Activated T-cell treated with anti-CD3 and anti-CD28 coated beads, Interleukin-2, amount 50 U/mL, for 4 hours (primary cell): ENCODE data around the gene DDX47. TPM values are rescaled to one million over a fixed set of nuclear protein-coding genes. Genes with fewer than 3 reads are reported as not detected.
"Not testable (repeated sequence)": the region's sequence is repeated elsewhere in the genome, so short reads cannot be mapped to it uniquely, and the experiment has no call there.

Experiments
- ATAC-seq, 2 donors: fragments of 200-7000 bp; cut with Tn5 transposase; one replicate each; pipeline ENCODE4 v1.10.0; 2021
- DNase-seq: peaks from one replicate; pipeline ENCODE4 v3.0.0-alpha.2; 2020
- H3K27me3 Mint-ChIP-seq: one replicate; pipeline ENCODE4 v1.8.0; 2021; ENCODE audit warnings: low read depth, mixed read lengths
- H3K36me3 Mint-ChIP-seq: one replicate; pipeline ENCODE4 v1.8.0; 2022; ENCODE audit warnings: mixed read lengths; ENCODE audit not compliant: insufficient read depth
- H3K4me1 Mint-ChIP-seq: one replicate; pipeline ENCODE4 v1.8.0; 2021; ENCODE audit warnings: low read depth, mixed read lengths
- H3K4me3 Mint-ChIP-seq: one replicate; pipeline ENCODE4 v1.8.0; 2021; ENCODE audit warnings: mild to moderate bottlenecking, moderate library complexity, mixed read lengths
- H3K9me3 Mint-ChIP-seq: one replicate; pipeline ENCODE4 v1.8.0; 2021; ENCODE audit warnings: mixed read lengths
- total RNA-seq, 3 donors: library from RNA; stranded (reverse); gene quantifications; one replicate each; pipeline ENCODE4 v1.2.1, GENCODE V29; 2021

Gene DDX47
- total RNA-seq, 3 donors from 2014 or later, result 128 to 141 (median 137) TPM

DNA sequence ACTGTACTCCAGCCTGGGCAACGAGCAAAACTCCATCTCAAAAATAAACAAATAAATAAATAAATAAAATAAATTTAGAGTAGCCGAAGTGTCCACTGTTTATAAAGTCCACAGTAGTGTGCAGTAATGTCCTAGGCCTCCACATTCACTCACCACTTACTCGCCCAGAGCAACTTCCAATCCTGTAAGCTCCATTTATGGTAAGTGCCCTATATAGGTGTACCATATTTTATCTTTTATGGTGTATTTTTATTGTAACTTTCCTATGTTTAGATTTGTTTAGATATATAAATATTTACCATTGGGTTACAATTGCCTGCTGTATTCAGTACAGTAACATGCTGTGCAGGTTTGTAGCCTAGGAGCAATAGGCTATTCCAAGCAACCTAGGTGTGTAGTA is 40.3 kb downstream of the DDX47 start:
- H3K27me3 Mint-ChIP-seq, result no peaks in the 10 kb centered on the region
- no peak for DNase-seq
- H3K36me3 Mint-ChIP-seq, result peaks cover 9% of the 10 kb centered on the region
- no peak overlapping the region for H3K4me3 Mint-ChIP-seq
- peaks cover 4% of the 10 kb centered on the region for H3K9me3 Mint-ChIP-seq
- no peak for ATAC-seq
- no peaks in the 10 kb centered on the region for H3K4me1 Mint-ChIP-seq

DNA sequence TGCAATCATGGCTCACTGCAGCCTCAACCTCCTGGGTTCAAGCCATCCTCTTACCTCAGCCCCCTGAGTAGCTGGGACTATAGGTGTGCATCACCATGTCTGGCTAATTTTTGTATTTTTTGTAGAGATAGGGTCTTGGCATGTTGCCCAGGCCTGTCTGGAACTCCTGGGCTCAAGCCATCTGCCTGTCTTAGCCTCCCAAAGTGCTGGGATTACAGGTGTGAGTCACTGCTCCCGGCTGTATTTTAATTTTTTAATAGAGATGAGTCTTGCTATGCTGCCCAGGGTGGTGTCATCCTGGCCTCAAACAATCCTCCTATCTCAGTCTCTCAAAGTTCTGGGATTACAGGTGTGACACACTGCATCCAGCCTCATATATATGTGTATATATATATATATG is 46.5 kb downstream of the DDX47 start:
- Mint-ChIP-seq H3K4me1 (no peaks in the 10 kb centered on the region), H3K27me3 (no peaks in the 10 kb centered on the region), H3K9me3 (no peaks in the 10 kb centered on the region), H3K4me3 (no peak overlapping the region), H3K36me3 (peaks cover 11% of the 10 kb centered on the region)
- DNase-seq, result no peak
- ATAC-seq, result no peak

DNA sequence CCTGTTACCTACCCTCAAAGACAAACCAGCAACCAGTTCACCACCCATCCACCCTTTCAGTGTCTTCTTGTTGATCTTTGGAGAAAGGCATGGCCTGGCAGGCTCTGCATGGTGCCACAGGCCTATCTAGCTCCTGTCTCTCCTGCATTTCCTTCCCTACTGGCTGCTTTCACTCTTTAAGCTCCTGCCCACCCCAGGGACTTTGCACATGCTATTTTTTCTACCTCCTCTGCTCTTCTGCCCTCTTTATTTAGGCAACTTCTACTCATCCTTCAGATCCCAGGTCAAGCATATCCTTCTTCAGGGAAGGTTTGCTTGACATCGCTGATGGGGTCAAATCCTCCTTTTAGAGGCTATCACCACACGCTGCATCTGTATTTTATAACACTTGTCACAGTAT is 51.1 kb downstream of the DDX47 start:
- ATAC-seq (no peak), DNase-seq (no peak)
- no peaks in the 10 kb centered on the region for H3K9me3 Mint-ChIP-seq
- H3K4me3 Mint-ChIP-seq, result no peak overlapping the region
- no peaks in the 10 kb centered on the region for H3K27me3 Mint-ChIP-seq
- no peaks in the 10 kb centered on the region for H3K4me1 Mint-ChIP-seq
- peaks cover 7% of the 10 kb centered on the region for H3K36me3 Mint-ChIP-seq

DNA sequence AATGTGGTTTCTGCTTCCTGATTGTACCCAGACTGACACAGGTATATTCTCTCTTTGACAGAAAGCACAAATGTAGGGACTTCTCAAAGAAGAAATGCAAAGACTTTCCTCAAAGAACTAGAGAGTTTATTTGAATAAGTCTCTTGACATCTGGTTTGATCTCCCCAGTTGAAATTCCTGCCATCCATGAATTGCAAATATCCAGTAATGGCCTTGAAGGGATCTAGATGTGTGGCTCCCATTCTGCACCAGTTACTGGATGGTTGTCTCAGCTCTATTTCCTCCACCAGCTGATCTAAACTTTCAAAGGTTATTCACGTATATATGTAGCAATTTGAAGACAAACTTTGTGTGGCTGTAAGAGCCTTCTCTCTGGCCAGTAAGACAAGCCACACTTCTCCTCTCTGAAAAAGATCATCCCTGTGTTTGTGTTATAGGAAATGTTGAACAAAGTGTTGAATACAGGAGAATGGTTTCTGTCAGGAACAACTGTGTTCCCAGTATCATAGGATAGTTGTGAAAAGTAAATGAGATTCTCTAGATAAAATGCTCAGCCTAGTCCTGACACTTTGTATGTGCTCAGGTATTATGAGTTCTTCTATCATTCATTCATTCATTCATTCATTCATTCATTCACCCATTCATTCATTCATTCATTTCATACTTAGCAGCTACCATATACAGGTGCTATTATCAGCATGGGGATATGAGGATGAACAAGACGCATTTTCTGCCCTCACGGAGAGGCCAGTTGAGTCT is 55.5 kb downstream of the DDX47 start:
- peaks cover 1% of the 10 kb centered on the region for H3K4me1 Mint-ChIP-seq
- H3K27me3 Mint-ChIP-seq, result no peaks in the 10 kb centered on the region
- peaks cover 6% of the 10 kb centered on the region for H3K36me3 Mint-ChIP-seq
- H3K4me3 Mint-ChIP-seq, result no peak overlapping the region
- H3K9me3 Mint-ChIP-seq, result no peaks in the 10 kb centered on the region
- ATAC-seq (no peak), DNase-seq (no peak)

DNA sequence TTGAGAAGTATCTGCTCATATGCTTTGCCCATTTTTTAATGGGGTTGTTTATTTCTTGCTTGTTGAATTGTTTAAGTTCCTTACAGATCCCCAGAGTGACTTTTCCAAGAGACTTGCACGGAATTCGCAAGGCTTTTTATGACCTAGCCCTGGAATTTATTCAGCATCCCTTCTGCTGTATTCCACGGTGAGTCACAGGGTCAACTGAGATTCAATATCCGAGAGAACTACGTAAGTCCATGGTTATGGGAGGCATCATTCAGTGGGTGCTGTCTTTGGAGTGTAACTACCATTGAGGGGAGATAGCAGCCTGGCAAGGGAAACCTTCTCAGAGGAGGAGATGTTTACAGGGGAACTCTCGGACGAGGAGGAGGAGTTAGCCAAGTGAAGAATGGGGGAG is 57.3 kb downstream of the DDX47 start:
- H3K4me3 Mint-ChIP-seq, result no peak overlapping the region

DNA sequence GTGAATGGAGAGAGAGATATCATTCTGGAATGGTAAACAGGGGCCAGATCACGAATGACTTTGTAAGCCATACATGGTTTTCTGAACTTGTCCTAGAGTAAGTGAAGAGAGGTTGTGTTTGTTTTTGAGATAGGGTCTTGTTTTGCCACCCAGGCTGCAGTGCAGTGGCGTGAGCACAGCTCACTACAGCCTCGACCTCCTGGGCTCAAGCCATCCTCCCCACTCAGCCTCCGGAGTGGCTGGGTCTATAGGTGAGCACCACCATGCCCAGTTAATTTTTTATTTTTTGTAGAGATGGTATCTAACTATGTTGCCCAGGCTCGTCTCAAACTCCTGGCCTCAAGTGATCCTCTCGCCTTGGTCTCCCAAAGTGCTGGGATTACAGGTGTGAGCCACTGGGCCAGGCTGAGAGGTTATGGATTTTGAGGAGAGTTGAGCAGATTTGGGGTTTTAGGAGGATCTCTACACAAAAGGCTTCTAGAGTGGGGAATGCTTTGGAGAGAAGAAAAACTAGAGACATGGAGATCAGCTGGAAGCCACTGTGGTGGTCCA is 58.5 kb downstream of the DDX47 start:
- DNase-seq (no peak), ATAC-seq (no peak)
- peaks cover 3% of the 10 kb centered on the region for H3K36me3 Mint-ChIP-seq
- no peak overlapping the region for H3K4me3 Mint-ChIP-seq
- no peaks in the 10 kb centered on the region for H3K9me3 Mint-ChIP-seq
- H3K4me1 Mint-ChIP-seq, result peaks cover 1% of the 10 kb centered on the region
- no peaks in the 10 kb centered on the region for H3K27me3 Mint-ChIP-seq

More for the DNA sequence above, 57.3 kb downstream of the DDX47 start:
- H3K27me3 Mint-ChIP-seq, result no peaks in the 10 kb centered on the region
- peaks cover 1% of the 10 kb centered on the region for H3K4me1 Mint-ChIP-seq
- ATAC-seq, result no peak
- DNase-seq, result no peak
- H3K36me3 Mint-ChIP-seq, result peaks cover 3% of the 10 kb centered on the region
- no peaks in the 10 kb centered on the region for H3K9me3 Mint-ChIP-seq

DNA sequence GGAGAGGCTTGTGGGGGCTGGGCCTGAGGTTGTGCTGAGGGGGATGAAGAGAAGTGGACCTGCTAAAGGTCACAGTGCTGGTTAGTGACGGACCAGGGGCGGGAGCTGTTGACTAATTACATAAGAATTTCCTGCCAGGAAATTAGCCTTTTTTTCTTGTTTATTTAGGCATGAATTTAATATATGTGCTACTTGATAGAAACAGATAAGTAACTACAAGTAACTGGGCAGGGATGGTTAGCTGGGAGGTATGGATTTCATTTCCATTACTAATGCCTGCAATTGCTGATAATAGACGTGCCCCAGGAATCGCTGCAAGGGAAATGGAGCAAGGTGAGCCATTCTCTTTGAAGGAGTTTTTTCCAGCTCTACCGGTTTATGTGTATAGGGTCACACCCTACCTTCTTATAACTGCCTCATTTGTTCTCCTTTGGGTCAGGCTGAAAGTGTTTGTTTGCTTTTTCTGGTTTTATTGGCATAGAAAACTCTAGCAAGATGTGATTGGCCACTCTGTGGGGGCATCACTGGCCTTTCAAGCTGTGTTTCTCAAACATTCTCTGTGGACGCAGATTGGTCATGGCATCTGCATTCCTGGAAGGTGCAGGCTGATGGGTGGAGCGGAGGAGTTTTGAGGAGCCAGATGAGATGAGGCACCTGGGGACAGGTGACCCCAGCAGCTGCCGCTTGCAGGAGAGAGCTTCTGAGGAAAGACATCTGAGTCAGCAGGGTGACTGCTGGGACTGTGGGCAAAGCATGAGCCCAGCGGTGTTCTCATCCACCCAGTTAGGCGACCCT is 59.2 kb downstream of the DDX47 start:
- ATAC-seq (no peak), DNase-seq (no peak)
- Mint-ChIP-seq H3K4me1 (peaks cover 1% of the 10 kb centered on the region), H3K36me3 (peaks cover 3% of the 10 kb centered on the region), H3K4me3 (no peak overlapping the region), H3K9me3 (no peaks in the 10 kb centered on the region), H3K27me3 (no peaks in the 10 kb centered on the region)

DNA sequence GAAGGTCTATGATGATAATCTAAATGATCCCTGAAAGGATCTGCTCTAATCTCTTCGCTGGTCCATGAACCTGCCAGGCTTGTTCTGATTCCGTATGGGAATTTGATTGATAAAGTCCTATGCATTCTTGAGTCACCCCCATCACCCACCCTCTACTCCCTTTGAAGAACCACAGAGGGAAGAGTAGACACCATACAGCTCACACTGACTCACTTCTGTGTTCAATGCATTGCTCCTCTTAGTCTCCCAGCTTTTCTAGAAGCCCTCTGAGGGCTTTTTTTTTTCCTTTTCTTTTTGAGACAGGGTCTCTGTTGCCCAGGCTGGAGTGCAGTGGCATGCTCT is 59.8 kb downstream of the DDX47 start:
- DNase-seq (no peak), ATAC-seq (no peak)
- Mint-ChIP-seq H3K4me3 (no peak overlapping the region), H3K27me3 (no peaks in the 10 kb centered on the region), H3K36me3 (peaks cover 3% of the 10 kb centered on the region), H3K4me1 (peaks cover 1% of the 10 kb centered on the region), H3K9me3 (no peaks in the 10 kb centered on the region)

DNA sequence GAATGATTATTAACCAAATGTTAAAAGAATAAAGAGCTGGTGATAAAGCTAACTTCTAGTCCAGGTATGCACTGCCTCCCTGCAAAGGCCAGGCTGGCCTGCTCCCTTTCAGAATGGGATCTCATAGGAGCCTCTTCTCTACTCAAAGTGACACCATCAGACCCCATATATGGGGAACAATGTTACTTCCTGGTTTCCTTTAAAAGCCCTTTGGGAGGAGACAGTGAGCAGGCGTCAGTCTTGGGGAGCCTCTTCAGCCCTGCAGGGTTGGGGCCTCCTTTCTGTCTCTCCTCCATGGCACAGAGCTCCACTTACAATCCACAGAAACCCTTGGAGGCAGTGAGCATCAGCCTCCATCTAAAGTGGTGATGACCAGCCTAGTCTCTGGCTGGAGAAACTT is 60.9 kb downstream of the DDX47 start:
- peaks cover 1% of the 10 kb centered on the region for H3K4me1 Mint-ChIP-seq
- no peak for DNase-seq
- H3K4me3 Mint-ChIP-seq, result no peak overlapping the region
- H3K9me3 Mint-ChIP-seq, result no peaks in the 10 kb centered on the region
- H3K36me3 Mint-ChIP-seq, result peaks cover 3% of the 10 kb centered on the region
- no peak for ATAC-seq
- H3K27me3 Mint-ChIP-seq, result no peaks in the 10 kb centered on the region

DNA sequence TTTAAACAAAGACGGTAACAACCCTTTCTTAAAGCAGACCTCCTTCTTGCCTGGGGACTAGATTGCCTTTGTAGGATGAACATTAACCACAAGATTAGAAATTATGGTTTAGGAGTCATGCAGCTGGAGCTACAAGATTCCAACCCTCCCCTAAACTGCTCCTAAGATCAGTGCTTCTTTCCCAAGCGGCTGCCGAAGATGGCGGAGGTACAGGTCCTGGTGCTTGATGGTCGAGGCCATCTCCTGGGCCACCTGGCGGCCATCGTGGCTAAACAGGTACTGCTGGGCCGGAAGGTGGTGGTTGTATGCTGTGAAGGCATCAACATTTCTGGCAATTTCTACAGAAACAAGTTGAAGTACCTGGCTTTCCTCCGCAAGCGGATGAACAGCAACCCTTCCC is 62.2 kb downstream of the DDX47 start:
- H3K9me3 Mint-ChIP-seq, H3K4me3 Mint-ChIP-seq, ATAC-seq, DNase-seq, H3K36me3 Mint-ChIP-seq, H3K27me3 Mint-ChIP-seq, H3K4me1 Mint-ChIP-seq: not testable (repeated sequence)

DNA sequence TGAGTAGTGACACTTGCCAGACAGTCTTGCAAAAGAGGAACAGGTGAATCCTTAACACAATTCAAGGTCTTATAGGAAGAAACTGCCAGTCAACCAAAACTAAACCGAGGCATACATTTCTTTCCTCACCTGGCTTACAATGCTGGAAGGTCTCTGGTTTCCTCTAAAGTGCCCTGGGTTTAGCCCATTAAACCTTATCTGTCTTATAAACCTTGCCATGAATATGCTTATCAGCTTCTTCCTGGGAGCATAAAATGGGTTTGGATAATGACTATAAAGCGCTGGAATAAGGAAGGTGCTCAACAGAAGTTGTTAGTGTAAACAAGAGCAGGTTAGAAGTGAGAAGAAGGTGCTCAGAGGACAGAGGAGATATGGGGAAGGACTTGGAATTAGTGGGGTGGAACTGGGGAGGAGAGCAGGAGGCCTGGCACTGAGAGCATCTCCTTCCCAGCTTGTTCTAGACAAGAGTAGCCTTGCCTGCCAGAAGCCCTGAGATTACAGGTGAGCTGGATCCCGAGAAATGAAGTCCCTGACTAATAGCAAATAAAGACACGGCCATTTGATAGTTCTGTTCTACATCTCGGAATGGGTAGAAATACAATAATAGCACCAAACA is 64.1 kb downstream of the DDX47 start:
- peaks cover 7% of the 10 kb centered on the region for H3K27me3 Mint-ChIP-seq
- H3K36me3 Mint-ChIP-seq, result no peaks in the 10 kb centered on the region
- no peak for DNase-seq
- peaks cover 6% of the 10 kb centered on the region for H3K4me1 Mint-ChIP-seq
- H3K9me3 Mint-ChIP-seq, result no peaks in the 10 kb centered on the region
- no peak for ATAC-seq
- no peak overlapping the region for H3K4me3 Mint-ChIP-seq

DNA sequence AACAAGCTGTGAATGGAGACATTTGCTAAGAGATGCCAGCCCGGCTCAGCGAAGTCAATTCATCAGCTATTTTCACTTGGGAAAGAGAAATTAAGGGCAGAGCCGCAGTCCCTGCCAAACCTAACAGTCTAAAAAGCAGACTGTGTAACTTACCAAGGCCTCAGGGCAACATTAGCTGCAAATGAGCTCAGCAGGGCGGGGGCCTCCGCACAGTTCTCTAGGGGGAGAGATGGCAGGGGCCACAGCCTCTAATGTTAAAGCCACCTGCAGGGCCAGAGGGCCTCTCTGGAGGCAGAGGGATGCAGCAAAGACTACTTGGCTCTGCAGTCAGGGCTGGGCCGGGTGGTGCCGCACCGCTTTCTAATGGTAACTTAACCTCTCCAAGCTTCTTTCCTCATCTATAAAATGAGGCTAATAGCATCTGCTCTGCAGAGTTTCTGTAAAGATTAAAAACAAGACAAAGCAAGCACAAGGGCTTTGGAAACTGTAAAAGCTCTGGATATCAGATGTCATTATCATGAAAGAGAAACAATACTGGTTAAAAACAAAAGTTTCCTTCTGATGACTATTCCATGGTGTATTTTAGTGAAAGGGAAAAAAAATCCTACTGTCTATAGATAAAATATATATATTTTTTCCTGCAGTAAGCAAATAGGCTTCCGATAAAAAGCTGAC is 64.8 kb downstream of the DDX47 start:
- ATAC-seq (no peak), DNase-seq (no peak)
- Mint-ChIP-seq H3K4me1 (peaks cover 6% of the 10 kb centered on the region), H3K36me3 (no peaks in the 10 kb centered on the region), H3K9me3 (no peaks in the 10 kb centered on the region), H3K4me3 (no peak overlapping the region), H3K27me3 (peaks cover 7% of the 10 kb centered on the region)
